A549 (cell line): ENCODE data around the gene RUSF1. TPM values are rescaled to one million over a fixed set of nuclear protein-coding genes. Genes with fewer than 3 reads are reported as not detected.

ENCODE experiments used
- ATAC-seq, 2 experiments: fragments of 200-7000 bp in 1 of 2; fragments of >200 bp in 1 of 2; cut with Nextera tagmentation in 1 of 2; cut with Tn5 transposase in 1 of 2; 3 replicates each; pipeline versions ENCODE4 v1.8.0 to v1.9.1; 2018 to 2020; ENCODE audit warnings: mild to moderate bottlenecking in 1 of 2, moderate library complexity in 1 of 2
- CTCF ChIA-PET: fragments of 300-600 bp; sonication (Branson Sonifier 250); formaldehyde crosslinking; extraction: SDS; loops from one replicate; lab custom pipeline; 2021; ENCODE audit warnings: antibody characterized with exemption, inconsistent platforms; lab: Yijun Ruan, JAX
- POLR2A ChIA-PET: fragments of 350-600 bp; formaldehyde crosslinking; extraction: SDS; loops from one replicate; lab custom pipeline; 2021; ENCODE audit warnings: antibody characterized with exemption, inconsistent platforms; lab: Yijun Ruan, JAX
- DNase-seq, 2 experiments: peaks; one replicate each; pipeline versions ENCODE4 v3.0.0 to v3.0.0-alpha.2; 2011 to 2016; ENCODE audit warnings: low read depth in 1 of 2, low spot score in 1 of 2
- FAIRE-seq: peaks from 2 replicates; lab custom pipeline; 2011; peaks lifted over from hg19 to GRCh38; lab: Jason Lieb, UNC
- H3K27ac ChIP-seq, 2 experiments: fragments of >200 bp; sonication (Bioruptor Twin); formaldehyde crosslinking; 3 replicates each; pipeline ENCODE4 v1.5.1; 2016 to 2017
- H3K4me1 ChIP-seq: fragments of >200 bp; sonication (Bioruptor Twin); formaldehyde crosslinking; 3 replicates; pipeline ENCODE4 v1.6.1; 2016
- H3K4me2 ChIP-seq: fragments of >200 bp; sonication (Bioruptor Twin); formaldehyde crosslinking; 3 replicates; pipeline ENCODE4 v1.6.1; 2016
- H3K4me3 ChIP-seq: fragments of >200 bp; sonication (Bioruptor Twin); formaldehyde crosslinking; 3 replicates; pipeline ENCODE4 v1.5.1; 2016
- H3K9me3 ChIP-seq: fragments of >200 bp; sonication (Bioruptor Twin); formaldehyde crosslinking; 3 replicates; pipeline ENCODE4 v1.6.1; 2016
- BHLHE40 ChIP-seq: IDR thresholded peaks from 2 replicates; pipeline ENCODE4 v1.6.1; 2012; ENCODE audit warnings: low read depth, low read length, inconsistent platforms
- HDAC2 ChIP-seq: fragments of 200-600 bp; sonication (generic); IDR thresholded peaks from 2 replicates; pipeline ENCODE4 v1.6.1; 2016
- HEYL ChIP-seq: fragments of 250-450 bp; sonication (Bioruptor Pico); IDR thresholded peaks from 2 replicates; pipeline ENCODE4 v1.8.0; 2021; ENCODE audit warnings: mild to moderate bottlenecking, moderate library complexity
- HOXB5 ChIP-seq: fragments of 250-450 bp; sonication (Bioruptor Pico); IDR thresholded peaks from 2 replicates; pipeline ENCODE4 v1.5.0; 2020; ENCODE audit warnings: mild to moderate bottlenecking, moderate library complexity
- KDM1A ChIP-seq: fragments of 200-600 bp; sonication (generic); IDR thresholded peaks from 2 replicates; pipeline ENCODE4 v1.6.1; 2016; ENCODE audit warnings: low read depth, mild to moderate bottlenecking
- MYC ChIP-seq: IDR thresholded peaks from 2 replicates; pipeline ENCODE4 v1.6.1; 2012; ENCODE audit warnings: mild to moderate bottlenecking, inconsistent platforms, low read length, improper control_type of control experiment, borderline replicate concordance
- NPAS2 ChIP-seq: fragments of 250-450 bp; sonication (Bioruptor Pico); IDR thresholded peaks from 2 replicates; pipeline ENCODE4 v1.8.0; 2022; ENCODE audit warnings: mild to moderate bottlenecking, moderate library complexity, borderline replicate concordance
- NR3C1 ChIP-seq: fragments of >200 bp; sonication (Bioruptor Twin); formaldehyde crosslinking; IDR thresholded peaks from 3 replicates; pipeline ENCODE4 v1.6.1; 2017
- PHF8 ChIP-seq: fragments of 200-600 bp; sonication (generic); IDR thresholded peaks from 2 replicates; pipeline ENCODE4 v1.6.1; 2016; ENCODE audit warnings: low read depth, mild to moderate bottlenecking, antibody characterized with exemption, moderate library complexity, borderline replicate concordance
- RAD21 ChIP-seq, 2 experiments: fragments of >200 bp in 1 of 2; sonication (Bioruptor Twin) in 1 of 2; formaldehyde crosslinking in 1 of 2; IDR thresholded peaks in 1 of 2; conservative IDR thresholded peaks in 1 of 2; 2 replicates in 1 of 2; 3 replicates in 1 of 2; pipeline ENCODE4 v1.6.1; 2012 to 2018; ENCODE audit warnings: inconsistent platforms in 1 of 2
- RARB ChIP-seq: fragments of 250-450 bp; sonication (Bioruptor Pico); IDR thresholded peaks from 2 replicates; pipeline ENCODE4 v1.8.0; 2021; ENCODE audit warnings: mild to moderate bottlenecking, moderate library complexity
- RFX5 ChIP-seq: fragments of 450-650 bp; IDR thresholded peaks from 2 replicates; pipeline ENCODE4 v1.7.1; 2014; ENCODE audit warnings: antibody characterized with exemption, mild to moderate bottlenecking, moderate library complexity
- SMC3 ChIP-seq: fragments of >200 bp; sonication (Bioruptor Twin); formaldehyde crosslinking; IDR thresholded peaks from 3 replicates; pipeline ENCODE4 v1.6.1; 2018; ENCODE audit warnings: inconsistent platforms
- ZC3H11A ChIP-seq: fragments of 450-650 bp; IDR thresholded peaks from 2 replicates; pipeline ENCODE4 v1.6.1; 2014; ENCODE audit warnings: antibody characterized with exemption, mild to moderate bottlenecking
- WGBS: methylation state at CpG from one replicate; pipeline ENCODE4 v1.1.6; 2017; ENCODE audit errors: missing lambda C conversion rate; 5-methylcytosine and 5-hydroxymethylcytosine counted together
- polyA plus RNA-seq, 4 experiments: library from polyadenylated mRNA; depleted of rRNA in 3 of 4; stranded (reverse); fragments of >200 nt; fragmentation: RNase III in 1 of 4; extraction: RNeasy Plus Mini Kit Qiagen cat#74134 plus additional on column Dnase treatment in 1 of 4; gene quantifications; 2 replicates in 3 of 4; 3 replicates in 1 of 4; pipeline ENCODE4 v1.2.3, GENCODE V29; 2011 to 2017
- TF ChIP-seq, protein P1 (sequence below): fragments of 150-350 bp; IDR thresholded peaks from 2 replicates; pipeline ENCODE4 v1.6.1; 2014; ENCODE audit warnings: low read depth, mild to moderate bottlenecking, low read length
- TF ChIP-seq, protein P2 (sequence below): fragments of >200 bp; sonication (Bioruptor Twin); formaldehyde crosslinking; IDR thresholded peaks from 3 replicates; pipeline ENCODE4 v1.6.1; 2016
- TF ChIP-seq, protein P3 (sequence below): IDR thresholded peaks from 2 replicates; pipeline ENCODE4 v1.6.1; 2012
- TF ChIP-seq, protein P4 (sequence below): fragments of 200-600 bp; sonication (generic); IDR thresholded peaks from 2 replicates; pipeline ENCODE4 v1.6.1; 2016; ENCODE audit warnings: antibody characterized with exemption, mild to moderate bottlenecking, moderate library complexity

The RUSF1 gene
- polyA plus RNA-seq, 2 of the 4 experiments (the other 2 are of a cell fraction), result 27.8 to 35.3 TPM

DNA sequence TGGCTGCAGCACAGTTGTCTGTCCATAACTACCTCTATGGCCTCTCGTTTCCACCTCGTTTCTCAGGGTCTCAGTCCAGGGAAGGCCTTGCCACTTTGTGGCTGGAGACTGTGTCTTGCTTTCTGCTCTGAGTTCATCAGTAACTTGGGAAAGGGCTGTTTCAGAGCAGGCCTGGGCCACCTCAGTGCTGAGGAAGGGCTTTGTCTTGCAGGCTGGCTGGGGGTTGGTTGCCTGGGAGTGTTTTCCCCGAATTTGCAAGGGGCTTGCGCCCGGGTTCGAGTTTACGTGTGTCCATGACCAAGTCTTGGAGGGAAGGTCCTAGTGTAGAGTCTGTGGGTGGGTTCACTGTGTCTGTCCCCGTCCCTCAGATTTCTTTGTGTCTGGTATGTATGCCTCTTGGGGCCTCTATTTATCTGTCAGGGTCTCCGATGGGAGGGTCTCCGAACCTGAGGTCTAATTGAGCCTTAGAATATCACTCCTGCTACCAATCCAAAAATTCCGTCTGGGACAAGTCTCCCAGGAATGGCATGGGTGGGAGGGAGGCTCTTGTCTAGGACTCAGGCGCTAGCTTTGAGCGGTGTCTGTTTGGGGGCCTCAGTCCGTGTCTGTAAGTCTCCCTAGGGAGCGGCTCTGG lies 36.8 kb downstream of the RUSF1 start (continued):
- no peak for TF ChIP-seq RAD21 (conservative IDR thresholded peaks at IDR 0.05 in 1 of 2, IDR thresholded peaks at IDR 0.05 in 1 of 2)
- no peak for TF ChIP-seq SMC3
- TF ChIP-seq, all 56 proteins: peak for 0

DNA sequence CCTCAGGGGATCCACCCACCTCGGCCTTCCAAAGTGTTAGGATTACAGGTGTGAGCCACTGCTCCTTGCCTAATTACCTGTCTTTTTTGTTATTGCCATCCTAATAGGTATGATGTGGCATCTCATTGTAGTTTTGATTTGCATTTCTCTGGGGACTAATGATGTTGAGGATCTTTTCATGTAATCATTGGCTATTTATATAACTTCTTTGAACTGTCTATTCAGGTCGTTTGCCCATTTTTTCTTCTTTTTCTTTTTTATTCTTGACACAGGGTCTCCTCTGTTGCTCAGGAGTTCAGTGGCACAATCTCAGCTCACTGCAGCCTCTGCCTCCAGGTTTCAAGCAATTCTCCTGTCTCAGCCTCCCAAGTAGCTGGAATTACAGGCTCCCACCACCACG lies 37.6 kb downstream of the RUSF1 start:
- FAIRE-seq, result no peak
- Histone ChIP-seq H3K27ac (peak overlapping the region in 1 of 2 experiments; percentile 99; a peak in 3 of 6 replicates), H3K4me3 (no peak overlapping the region), H3K4me2 (peak overlapping the region; percentile 92; the same call in 1 of the 3 replicates), H3K4me1 (peaks cover 9% of the 10 kb centered on the region), H3K9me3 (no peaks in the 10 kb centered on the region)
- CTCF ChIA-PET, result interaction anchor here (4.8 kb wide), 1 partner anchor 11 kb away, joined by 28 read pairs; the partner anchor contains the start of gene ARMC5
- WGBS, result 67% methylated on average over 3 of the region's 3 CpGs
- ATAC-seq, result no peak
- no peak for DNase-seq
- POLR2A ChIA-PET, result interaction anchor here (2.2 kb wide), 1 partner anchor 10 kb away, joined by 13 read pairs; no protein-coding TSS in a partner anchor
- no peak for TF ChIP-seq BHLHE40
- TF ChIP-seq, protein P1, sequence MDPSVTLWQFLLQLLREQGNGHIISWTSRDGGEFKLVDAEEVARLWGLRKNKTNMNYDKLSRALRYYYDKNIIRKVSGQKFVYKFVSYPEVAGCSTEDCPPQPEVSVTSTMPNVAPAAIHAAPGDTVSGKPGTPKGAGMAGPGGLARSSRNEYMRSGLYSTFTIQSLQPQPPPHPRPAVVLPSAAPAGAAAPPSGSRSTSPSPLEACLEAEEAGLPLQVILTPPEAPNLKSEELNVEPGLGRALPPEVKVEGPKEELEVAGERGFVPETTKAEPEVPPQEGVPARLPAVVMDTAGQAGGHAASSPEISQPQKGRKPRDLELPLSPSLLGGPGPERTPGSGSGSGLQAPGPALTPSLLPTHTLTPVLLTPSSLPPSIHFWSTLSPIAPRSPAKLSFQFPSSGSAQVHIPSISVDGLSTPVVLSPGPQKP, result no peak
- TF ChIP-seq, protein P2, sequence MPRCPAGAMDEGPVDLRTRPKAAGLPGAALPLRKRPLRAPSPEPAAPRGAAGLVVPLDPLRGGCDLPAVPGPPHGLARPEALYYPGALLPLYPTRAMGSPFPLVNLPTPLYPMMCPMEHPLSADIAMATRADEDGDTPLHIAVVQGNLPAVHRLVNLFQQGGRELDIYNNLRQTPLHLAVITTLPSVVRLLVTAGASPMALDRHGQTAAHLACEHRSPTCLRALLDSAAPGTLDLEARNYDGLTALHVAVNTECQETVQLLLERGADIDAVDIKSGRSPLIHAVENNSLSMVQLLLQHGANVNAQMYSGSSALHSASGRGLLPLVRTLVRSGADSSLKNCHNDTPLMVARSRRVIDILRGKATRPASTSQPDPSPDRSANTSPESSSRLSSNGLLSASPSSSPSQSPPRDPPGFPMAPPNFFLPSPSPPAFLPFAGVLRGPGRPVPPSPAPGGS, result no peak
- TF ChIP-seq KDM1A, result no peak
- TF ChIP-seq RFX5, result no peak
- TF ChIP-seq HDAC2, result no peak
- no peak for TF ChIP-seq ZC3H11A
- TF ChIP-seq HOXB5 (CRISPR knock-in tag), result no peak
- TF ChIP-seq PHF8, result no peak
- no peak for TF ChIP-seq MYC
- TF ChIP-seq, protein P3, sequence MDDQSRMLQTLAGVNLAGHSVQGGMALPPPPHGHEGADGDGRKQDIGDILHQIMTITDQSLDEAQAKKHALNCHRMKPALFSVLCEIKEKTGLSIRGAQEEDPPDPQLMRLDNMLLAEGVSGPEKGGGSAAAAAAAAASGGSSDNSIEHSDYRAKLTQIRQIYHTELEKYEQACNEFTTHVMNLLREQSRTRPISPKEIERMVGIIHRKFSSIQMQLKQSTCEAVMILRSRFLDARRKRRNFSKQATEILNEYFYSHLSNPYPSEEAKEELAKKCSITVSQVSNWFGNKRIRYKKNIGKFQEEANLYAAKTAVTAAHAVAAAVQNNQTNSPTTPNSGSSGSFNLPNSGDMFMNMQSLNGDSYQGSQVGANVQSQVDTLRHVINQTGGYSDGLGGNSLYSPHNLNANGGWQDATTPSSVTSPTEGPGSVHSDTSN, result no peak
- TF ChIP-seq RARB (CRISPR knock-in tag), result no peak
- no peak for TF ChIP-seq HEYL (CRISPR knock-in tag)
- TF ChIP-seq, protein P4, sequence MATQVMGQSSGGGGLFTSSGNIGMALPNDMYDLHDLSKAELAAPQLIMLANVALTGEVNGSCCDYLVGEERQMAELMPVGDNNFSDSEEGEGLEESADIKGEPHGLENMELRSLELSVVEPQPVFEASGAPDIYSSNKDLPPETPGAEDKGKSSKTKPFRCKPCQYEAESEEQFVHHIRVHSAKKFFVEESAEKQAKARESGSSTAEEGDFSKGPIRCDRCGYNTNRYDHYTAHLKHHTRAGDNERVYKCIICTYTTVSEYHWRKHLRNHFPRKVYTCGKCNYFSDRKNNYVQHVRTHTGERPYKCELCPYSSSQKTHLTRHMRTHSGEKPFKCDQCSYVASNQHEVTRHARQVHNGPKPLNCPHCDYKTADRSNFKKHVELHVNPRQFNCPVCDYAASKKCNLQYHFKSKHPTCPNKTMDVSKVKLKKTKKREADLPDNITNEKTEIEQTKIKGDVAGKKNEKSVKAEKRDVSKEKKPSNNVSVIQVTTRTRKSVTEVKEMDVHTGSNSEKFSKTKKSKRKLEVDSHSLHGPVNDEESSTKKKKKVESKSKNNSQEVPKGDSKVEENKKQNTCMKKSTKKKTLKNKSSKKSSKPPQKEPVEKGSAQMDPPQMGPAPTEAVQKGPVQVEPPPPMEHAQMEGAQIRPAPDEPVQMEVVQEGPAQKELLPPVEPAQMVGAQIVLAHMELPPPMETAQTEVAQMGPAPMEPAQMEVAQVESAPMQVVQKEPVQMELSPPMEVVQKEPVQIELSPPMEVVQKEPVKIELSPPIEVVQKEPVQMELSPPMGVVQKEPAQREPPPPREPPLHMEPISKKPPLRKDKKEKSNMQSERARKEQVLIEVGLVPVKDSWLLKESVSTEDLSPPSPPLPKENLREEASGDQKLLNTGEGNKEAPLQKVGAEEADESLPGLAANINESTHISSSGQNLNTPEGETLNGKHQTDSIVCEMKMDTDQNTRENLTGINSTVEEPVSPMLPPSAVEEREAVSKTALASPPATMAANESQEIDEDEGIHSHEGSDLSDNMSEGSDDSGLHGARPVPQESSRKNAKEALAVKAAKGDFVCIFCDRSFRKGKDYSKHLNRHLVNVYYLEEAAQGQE, result no peak
- no peak for TF ChIP-seq NPAS2 (CRISPR knock-in tag)
- no peak for TF ChIP-seq NR3C1
